Endodermal cell (in vitro differentiated cells): ENCODE results near the gene LMCD1. TPM values are rescaled to one million over a fixed set of nuclear protein-coding genes. Genes with fewer than 3 reads are reported as not detected.

Source experiments
- DNase-seq: peaks from one replicate; pipeline ENCODE4 v3.0.0-alpha.2; 2017
- H3K27ac ChIP-seq: 2 replicates; pipeline ENCODE4 v1.5.1; 2013; ENCODE audit warnings: mild to moderate bottlenecking, low read depth, low read length, moderate library complexity
- H3K27me3 ChIP-seq: 2 replicates; pipeline ENCODE4 v1.6.1; 2013; ENCODE audit warnings: mild to moderate bottlenecking, low read length, moderate library complexity; ENCODE audit not compliant: insufficient read depth, control insufficient read depth, poor library complexity, severe bottlenecking
- H3K36me3 ChIP-seq: 2 replicates; pipeline ENCODE4 v1.7.0; 2013; ENCODE audit warnings: mild to moderate bottlenecking, low read length, moderate library complexity; ENCODE audit not compliant: control insufficient read depth, insufficient read depth
- H3K4me1 ChIP-seq: one replicate; pipeline ENCODE4 v1.7.0; 2013; ENCODE audit warnings: low read length; ENCODE audit not compliant: control insufficient read depth, insufficient read depth
- H3K4me3 ChIP-seq: 2 replicates; pipeline ENCODE4 v1.5.1; 2013; ENCODE audit warnings: mild to moderate bottlenecking, low read length, moderate library complexity
- H3K9ac ChIP-seq: 2 replicates; pipeline ENCODE4 v1.6.1; 2013; ENCODE audit warnings: mild to moderate bottlenecking, low read length, moderate library complexity; ENCODE audit not compliant: poor library complexity, severe bottlenecking; ENCODE audit errors: extremely low read depth
- H3K9me3 ChIP-seq: 2 replicates; pipeline ENCODE4 v1.6.1; 2013; ENCODE audit warnings: mild to moderate bottlenecking, low read length, moderate library complexity; ENCODE audit not compliant: control insufficient read depth
- H3K27ac Mint-ChIP-seq: 2 replicates; pipeline ENCODE4 v1.8.0; 2020; ENCODE audit warnings: mixed read lengths
- H3K27me3 Mint-ChIP-seq: 2 replicates; pipeline ENCODE4 v1.8.0; 2021; ENCODE audit warnings: mild to moderate bottlenecking, mixed read lengths; ENCODE audit not compliant: insufficient read depth
- H3K36me3 Mint-ChIP-seq: 2 replicates; pipeline ENCODE4 v1.8.0; 2020; ENCODE audit warnings: low read depth, mixed read lengths
- H3K4me1 Mint-ChIP-seq: 2 replicates; pipeline ENCODE4 v1.8.0; 2020; ENCODE audit warnings: mixed read lengths
- H3K4me3 Mint-ChIP-seq: 2 replicates; pipeline ENCODE4 v1.8.0; 2020; ENCODE audit warnings: mild to moderate bottlenecking, moderate library complexity, mixed read lengths
- H3K9me3 Mint-ChIP-seq: 2 replicates; pipeline ENCODE4 v1.8.0; 2020; ENCODE audit warnings: mild to moderate bottlenecking, mixed read lengths
- CTCF ChIP-seq: fragments of 200-600 bp; sonication (generic); conservative IDR thresholded peaks from 2 replicates; pipeline ENCODE4 v1.5.0; 2021; ENCODE audit warnings: antibody characterized with exemption, mild to moderate bottlenecking
- WGBS, 2 experiments: methylation state at CpG; one replicate each; pipeline versions ENCODE4 v1.1.5 to v1.1.7; 2013; ENCODE audit warnings: missing lambda C conversion rate in 2 of 2, mixed read lengths in 1 of 2; ENCODE audit not compliant: insufficient coverage in 1 of 2, insufficient read length in 1 of 2; 5-methylcytosine and 5-hydroxymethylcytosine counted together
- total RNA-seq, 2 donors: library from RNA; stranded (reverse); fragmentation: NEBNext Ultra II Directional in 1 of 2; extraction: Animal tissue kit (Norgen Biotek cat#: 25700) in 1 of 2; gene quantifications; 2 replicates in 1 of 2; 3 replicates in 1 of 2; pipeline ENCODE4 v1.2.1, GENCODE V29; 2021

Gene LMCD1
- total RNA-seq, 2 donors from 2014 or later, result 20.7 to 35.7 TPM

GRCh38 chr3:8538223-8538622 is 36.6 kb downstream of the LMCD1 start:
- H3K9ac ChIP-seq, result no peak overlapping the region
- H3K4me3 Mint-ChIP-seq, result no peak overlapping the region
- TF ChIP-seq CTCF, result no peak
- H3K36me3 Mint-ChIP-seq, result peaks cover 57% of the 10 kb centered on the region
- no peak for DNase-seq
- no peaks in the 10 kb centered on the region for H3K27me3 ChIP-seq
- peaks cover 10% of the 10 kb centered on the region for H3K9me3 Mint-ChIP-seq
- H3K9me3 ChIP-seq, result peaks cover 10% of the 10 kb centered on the region
- H3K4me1 ChIP-seq, result peaks cover 17% of the 10 kb centered on the region
- peaks cover 25% of the 10 kb centered on the region for H3K4me1 Mint-ChIP-seq
- H3K4me3 ChIP-seq, result no peak overlapping the region
- 66 to 85% methylated on average over 2 to 4 of the region's 4 CpGs for WGBS, 2 experiments
- peaks cover 93% of the 10 kb centered on the region for H3K36me3 ChIP-seq
- H3K27ac ChIP-seq, result no peak overlapping the region
- H3K27me3 Mint-ChIP-seq, result no peaks in the 10 kb centered on the region
- H3K27ac Mint-ChIP-seq, result no peak overlapping the region

GRCh38 chr3:8538913-8539312 is 37.3 kb downstream of the LMCD1 start:
- peaks cover 16% of the 10 kb centered on the region for H3K4me1 ChIP-seq
- Mint-ChIP-seq H3K9me3 (peaks cover 10% of the 10 kb centered on the region), H3K36me3 (peaks cover 54% of the 10 kb centered on the region), H3K4me3 (no peak overlapping the region), H3K4me1 (peaks cover 25% of the 10 kb centered on the region), H3K27ac (no peak overlapping the region), H3K27me3 (no peaks in the 10 kb centered on the region)
- H3K4me3 ChIP-seq, result no peak overlapping the region
- H3K36me3 ChIP-seq, result peaks cover 93% of the 10 kb centered on the region
- H3K27me3 ChIP-seq, result no peaks in the 10 kb centered on the region
- 82 to 98% methylated on average over 2 to 3 of the region's 3 CpGs for WGBS, 2 experiments
- no peak overlapping the region for H3K27ac ChIP-seq
- peaks cover 10% of the 10 kb centered on the region for H3K9me3 ChIP-seq
- no peak for TF ChIP-seq CTCF
- no peak overlapping the region for H3K9ac ChIP-seq
- no peak for DNase-seq

- peaks cover 25% of the 10 kb centered on the region for H3K4me1 Mint-ChIP-seq
- H3K9me3 Mint-ChIP-seq, result peaks cover 10% of the 10 kb centered on the region
- Histone ChIP-seq H3K9me3 (peaks cover 10% of the 10 kb centered on the region), H3K27me3 (no peaks in the 10 kb centered on the region), H3K27ac (no peak overlapping the region), H3K4me1 (peaks cover 11% of the 10 kb centered on the region), H3K9ac (no peak overlapping the region), H3K36me3 (peaks cover 93% of the 10 kb centered on the region), H3K4me3 (no peak overlapping the region)
- no peak for DNase-seq
- no peak overlapping the region for H3K4me3 Mint-ChIP-seq
- peaks cover 51% of the 10 kb centered on the region for H3K36me3 Mint-ChIP-seq
- H3K27me3 Mint-ChIP-seq, result no peaks in the 10 kb centered on the region
- TF ChIP-seq CTCF, result no peak
- WGBS, 2 experiments, result 88 to 90% methylated on average over 6 to 7 of the region's 7 CpGs
- no peak overlapping the region for H3K27ac Mint-ChIP-seq
Observed at GRCh38 chr3:8539419-8539818, 37.8 kb downstream of the LMCD1 start.
